ENCODE data around the gene CHRM4.

- TF ChIP-seq EZH2phosphoT487 (IDR thresholded peaks at IDR 0.05; ENCODE audit: low read depth, severe bottlenecking, unreplicated experiment) (no peak), CTCF (IDR thresholded peaks at IDR 0.05; ENCODE audit: poor library complexity) (no peak), EZH2 (IDR thresholded peaks at IDR 0.05; ENCODE audit: borderline replicate concordance) (no peak)
These were observed 43.8 kb downstream of the CHRM4 start for GRCh38 chr11:46347637-46348311.

Data from hepatocyte (in vitro differentiated cells).